HK-2 (cell line): ENCODE results near the gene GPS1.
"Not testable (repeated sequence)": the region's sequence is repeated elsewhere in the genome, so short reads cannot be mapped to it uniquely, and the experiment has no call there.

ENCODE experiments used
- DNase-seq: peaks from one replicate; pipeline ENCODE4 v3.0.0-alpha.2; 2018; ENCODE audit not compliant: unreplicated experiment

The GPS1 gene

GRCh38 chr17:82028966-82029365 is 22.7 kb upstream of the GPS1 start:
- no peak for DNase-seq

GRCh38 chr17:82029391-82029790 is 22.3 kb upstream of the GPS1 start:
- DNase-seq = no peak

- DNase-seq = no peak
Observed at GRCh38 chr17:82029990-82030469, 21.7 kb upstream of the GPS1 start.

DNA sequence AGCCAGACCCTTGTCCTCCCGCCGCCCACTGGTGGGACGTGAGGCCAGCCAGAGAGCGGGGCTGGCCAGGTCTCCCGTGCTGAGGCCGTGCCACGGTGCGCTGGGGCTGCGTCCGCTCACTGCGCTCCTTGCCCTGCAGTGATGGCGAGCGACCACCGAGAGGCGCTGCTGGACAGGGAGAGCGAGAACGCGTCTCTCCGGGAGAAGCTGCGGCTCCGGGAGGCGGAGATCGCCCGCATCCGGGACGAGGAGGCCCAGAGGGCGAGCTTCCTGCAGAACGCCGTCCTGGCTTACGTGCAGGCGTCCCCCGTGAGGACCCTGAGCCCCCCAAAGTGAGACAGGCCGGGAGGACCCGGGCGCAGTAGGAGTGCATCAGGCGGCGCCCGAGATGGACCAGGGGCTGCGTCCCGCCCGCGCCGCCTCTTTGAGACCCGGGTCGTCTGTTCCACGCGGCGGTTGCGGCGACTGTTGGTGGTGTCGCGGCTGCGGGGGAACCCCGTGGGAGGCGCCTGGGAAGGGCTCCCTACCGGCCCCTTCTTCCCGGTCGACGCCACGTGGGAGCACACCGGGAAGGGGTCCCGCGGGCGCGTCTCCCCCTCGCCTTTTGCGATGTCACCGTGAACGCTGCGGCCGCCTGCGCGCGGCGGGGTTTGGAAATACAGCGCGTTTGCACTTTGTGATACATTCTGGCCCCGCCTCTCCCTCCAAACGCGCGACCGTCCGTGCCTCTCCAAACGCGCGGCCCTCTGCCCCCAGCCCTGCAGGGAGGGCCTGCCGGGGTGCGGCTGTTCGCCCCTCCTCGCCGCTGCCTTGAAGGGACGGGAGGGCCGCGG is 21.0 kb upstream of the GPS1 start:
- peak; percentile 91 for DNase-seq

- no peak for DNase-seq
Observed at GRCh38 chr17:82031303-82031884, 20.3 kb upstream of the GPS1 start, which contains the start of gene RAC3. RAC3 (plus strand) TSS chr17:82031678; CDS start chr17:82031762, 84 bp downstream.

GRCh38 chr17:82031885-82032627 is 19.6 kb upstream of the GPS1 start:
- no peak for DNase-seq

DNA sequence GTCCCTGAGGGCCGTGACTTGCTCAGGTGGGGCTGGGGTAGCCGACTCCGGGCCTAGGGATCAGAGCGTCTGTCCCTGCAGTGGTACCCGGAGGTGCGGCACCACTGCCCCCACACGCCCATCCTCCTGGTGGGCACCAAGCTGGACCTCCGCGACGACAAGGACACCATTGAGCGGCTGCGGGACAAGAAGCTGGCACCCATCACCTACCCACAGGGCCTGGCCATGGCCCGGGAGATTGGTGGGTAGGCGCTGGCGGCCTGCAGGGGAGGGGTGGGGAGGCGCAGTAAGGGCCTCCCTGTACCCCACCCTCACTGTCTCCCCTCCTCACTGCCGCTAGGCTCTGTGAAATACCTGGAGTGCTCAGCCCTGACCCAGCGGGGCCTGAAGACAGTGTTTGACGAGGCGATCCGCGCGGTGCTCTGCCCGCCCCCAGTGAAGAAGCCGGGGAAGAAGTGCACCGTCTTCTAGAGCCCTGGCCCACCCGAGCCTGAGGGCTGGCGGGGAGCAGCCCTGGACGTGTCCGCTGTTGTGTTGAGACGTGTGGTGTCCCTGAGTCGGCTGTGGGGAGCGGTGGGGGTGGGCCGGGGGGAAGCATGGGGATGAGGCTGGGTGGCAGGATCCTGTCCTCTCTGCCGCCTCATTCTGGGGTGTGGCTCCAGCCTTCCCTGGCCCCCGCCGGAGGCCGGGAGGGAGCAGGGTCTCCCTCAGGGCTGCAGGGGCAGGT is 18.2 kb upstream of the GPS1 start:
- no peak for DNase-seq

DNA sequence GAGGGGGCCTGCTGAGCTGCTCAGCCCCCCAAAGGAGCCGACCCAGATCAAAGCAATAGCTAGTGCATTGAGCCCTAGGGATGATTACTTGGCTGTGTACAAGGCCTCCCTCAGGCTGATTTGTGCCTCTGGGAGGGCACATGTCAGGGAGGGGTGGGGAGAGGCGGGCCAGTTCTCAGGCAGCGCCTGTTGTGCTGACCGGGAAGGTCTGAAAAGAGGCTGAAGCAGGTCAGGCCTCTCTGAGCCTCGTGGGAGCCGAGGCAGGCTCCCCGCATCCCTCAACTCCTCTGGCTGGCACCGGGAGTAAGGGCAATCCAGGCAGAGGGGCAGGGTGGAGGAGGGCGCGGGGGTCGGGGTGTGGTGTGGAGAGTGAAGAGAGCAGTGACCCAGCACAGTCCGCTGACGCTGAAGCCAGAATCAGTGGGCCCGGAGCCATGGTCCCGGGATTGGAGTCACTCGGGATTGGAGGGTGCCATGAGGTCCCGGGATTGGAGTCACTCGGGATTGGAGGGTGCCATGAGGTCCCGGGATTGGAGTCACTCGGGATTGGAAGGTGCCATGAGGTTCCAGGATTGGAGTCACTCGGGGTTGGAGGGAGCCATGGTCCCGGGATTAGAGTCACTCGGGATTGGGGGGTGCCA is 17.2 kb upstream of the GPS1 start:
- no peak for DNase-seq

DNA sequence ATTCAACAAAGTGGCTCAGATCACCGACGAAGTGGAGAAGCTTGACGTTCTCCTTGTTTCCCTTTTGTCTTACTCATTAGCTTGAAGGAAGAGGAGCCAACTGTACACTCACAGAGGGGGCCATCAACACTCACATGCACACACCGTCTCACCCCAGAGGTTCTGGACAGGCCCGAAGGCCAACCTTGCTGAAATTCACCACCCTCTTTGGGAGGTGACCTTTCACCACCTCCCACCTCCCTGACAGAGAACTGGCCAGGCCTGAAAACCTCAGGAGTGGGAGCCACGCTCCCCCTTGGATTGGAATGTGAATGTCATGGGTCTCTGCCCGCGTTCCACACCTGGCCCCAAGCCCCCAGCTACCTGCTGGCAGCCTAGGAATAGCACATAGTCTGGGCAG is 16.2 kb upstream of the GPS1 start:
- DNase-seq = no peak

GRCh38 chr17:82035956-82036633 is 15.6 kb upstream of the GPS1 start:
- no peak for DNase-seq

- DNase-seq = no peak
Observed at GRCh38 chr17:82036634-82037091, 15.0 kb upstream of the GPS1 start.

DNA sequence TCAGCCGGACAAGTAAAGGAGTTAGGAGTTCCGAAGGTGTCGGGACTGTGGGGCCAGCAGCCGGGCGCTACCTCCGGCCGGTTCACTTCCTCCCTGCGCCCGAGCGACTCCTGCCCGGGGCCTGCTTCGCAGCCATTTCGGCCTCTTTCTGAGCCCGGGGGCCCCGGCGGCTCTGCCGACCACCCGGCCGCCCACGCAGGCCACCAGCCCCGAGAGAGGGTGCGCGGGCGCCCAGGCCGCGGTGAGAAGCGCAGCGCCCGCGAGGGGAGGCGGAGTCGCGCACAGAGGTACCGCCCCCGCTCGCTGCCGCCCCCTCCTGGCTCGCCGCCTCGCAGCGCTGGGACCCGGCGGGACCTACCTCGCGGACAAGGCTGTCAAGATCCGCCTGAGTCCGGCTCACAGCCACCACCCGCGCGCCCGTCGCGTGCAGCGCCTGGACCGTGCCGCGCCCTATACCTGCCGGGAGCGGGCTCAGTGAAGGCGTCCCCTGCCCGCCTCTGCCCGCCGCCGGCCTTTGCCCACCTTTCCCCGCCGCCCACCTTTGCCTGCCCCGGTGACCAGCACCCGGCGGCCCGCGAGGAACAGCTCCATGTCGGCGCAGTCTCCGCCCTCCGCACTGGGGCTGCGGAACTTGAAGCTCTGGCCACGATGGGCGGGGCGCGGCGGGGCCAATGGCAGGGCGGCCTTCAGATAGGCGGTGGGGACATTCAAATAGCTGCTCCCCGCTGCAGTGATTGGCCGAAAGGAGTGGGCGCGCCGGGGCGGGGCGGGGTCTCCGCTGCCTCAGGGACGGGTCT is 14.4 kb upstream of the GPS1 start, which contains the start of gene DCXR:
DCXR (minus strand) TSS at position 606 of the 797 bp plus-strand sequence; CDS start at position 591, 15 bp downstream.
- DNase-seq = peak; percentile 96

GRCh38 chr17:82037889-82038195 is 13.9 kb upstream of the GPS1 start:
- no peak for DNase-seq

DNA sequence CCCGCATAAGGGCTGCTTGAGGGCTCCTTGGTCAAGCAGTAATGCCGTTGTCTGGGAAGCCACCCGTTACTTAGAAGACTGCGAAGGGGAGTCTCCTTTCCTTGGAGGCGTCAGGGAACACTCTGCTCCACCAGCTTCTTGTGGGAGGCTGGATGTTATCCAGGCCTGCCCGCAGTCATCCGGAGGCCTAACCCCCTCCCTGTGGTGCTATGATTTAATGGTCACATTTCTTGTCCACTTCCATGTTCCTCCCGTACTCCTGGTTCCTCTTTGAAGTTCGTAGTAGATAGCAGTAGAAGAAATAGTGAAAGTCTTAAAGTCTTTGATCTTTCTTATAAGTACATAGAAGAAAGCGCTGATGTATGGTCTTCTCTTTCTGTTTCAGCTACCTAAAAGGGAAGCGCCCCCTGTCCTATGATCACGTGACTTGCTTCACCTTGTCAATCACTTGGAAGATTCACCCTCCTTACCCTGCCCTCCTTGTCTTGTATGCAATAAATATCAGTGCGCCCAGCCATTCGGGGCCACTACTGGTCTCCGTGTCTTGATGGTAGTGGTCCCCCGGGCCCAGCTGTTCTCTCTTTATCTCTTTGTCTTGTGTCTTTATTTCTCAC is 12.8 kb upstream of the GPS1 start:
- not testable (repeated sequence) for DNase-seq

DNA sequence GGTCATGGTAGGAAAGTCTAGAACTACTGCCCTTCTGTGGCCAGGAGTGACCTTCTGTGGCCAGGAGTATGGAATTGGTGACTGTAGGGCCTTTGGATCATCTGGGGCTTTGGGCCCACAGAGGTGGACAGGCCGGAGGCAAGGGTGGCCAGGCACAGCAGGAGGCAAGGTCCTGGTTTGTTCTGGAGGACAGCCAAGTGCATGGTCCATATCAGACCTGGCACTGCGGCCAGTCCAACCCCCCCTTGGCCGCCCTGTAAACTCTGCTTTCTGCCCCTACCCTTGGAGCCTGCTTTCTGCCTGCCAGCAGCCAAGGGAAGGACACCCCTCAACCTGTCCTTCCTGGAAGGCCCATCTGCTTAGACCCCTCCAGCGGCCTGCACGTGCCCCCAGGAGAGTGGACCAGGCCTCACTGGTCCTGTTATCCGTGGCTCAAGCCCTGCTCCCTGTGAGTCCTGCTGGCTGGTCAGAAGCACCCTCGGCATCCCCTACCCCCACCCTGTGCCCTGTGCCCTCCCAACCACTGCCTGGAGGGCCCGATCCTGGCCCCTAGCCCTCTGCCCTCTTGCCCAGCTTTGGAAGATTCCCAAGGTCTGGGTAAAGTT is 11.9 kb upstream of the GPS1 start:
- DNase-seq = no peak

- DNase-seq = no peak
Observed at GRCh38 chr17:82041144-82041814, 10.4 kb upstream of the GPS1 start.

DNA sequence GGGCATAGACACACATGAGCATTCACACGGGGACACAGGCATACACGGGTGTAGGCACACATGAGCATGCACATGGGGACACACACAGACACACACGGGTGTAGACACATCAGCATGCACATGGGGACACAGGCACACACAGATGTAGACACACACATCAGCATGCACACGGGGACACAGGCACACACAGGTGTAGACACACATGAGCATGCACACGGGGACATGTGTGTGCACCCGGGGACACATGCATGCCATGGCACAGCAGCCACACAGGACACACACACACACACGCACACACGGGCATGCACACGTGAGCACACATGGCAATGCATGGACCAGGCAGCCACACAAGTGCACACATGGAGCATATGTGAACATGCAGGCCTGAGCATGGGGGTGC is 9.0 kb upstream of the GPS1 start:
- DNase-seq = no peak

- no peak for DNase-seq
Observed at GRCh38 chr17:82043507-82043906, 8.2 kb upstream of the GPS1 start.
